Fibroblast of skin of left quadriceps (primary cell): Measurements from ENCODE around the gene GTF3C1.

Experiments
- DNase-seq, 2 experiments: peaks; one replicate each; pipeline ENCODE4 v3.0.0-alpha.2; 2013; ENCODE audit warnings: low read depth in 2 of 2

GTF3C1 gene

GRCh38 chr16:27568077-27568476, 18.4 kb upstream of the GTF3C1 start:
- no peak for DNase-seq

- DNase-seq = no peak
Measured at GRCh38 chr16:27566417-27566816, 16.7 kb upstream of the GTF3C1 start.

GRCh38 chr16:27564224-27564623, 14.5 kb upstream of the GTF3C1 start:
- DNase-seq = no peak

DNA sequence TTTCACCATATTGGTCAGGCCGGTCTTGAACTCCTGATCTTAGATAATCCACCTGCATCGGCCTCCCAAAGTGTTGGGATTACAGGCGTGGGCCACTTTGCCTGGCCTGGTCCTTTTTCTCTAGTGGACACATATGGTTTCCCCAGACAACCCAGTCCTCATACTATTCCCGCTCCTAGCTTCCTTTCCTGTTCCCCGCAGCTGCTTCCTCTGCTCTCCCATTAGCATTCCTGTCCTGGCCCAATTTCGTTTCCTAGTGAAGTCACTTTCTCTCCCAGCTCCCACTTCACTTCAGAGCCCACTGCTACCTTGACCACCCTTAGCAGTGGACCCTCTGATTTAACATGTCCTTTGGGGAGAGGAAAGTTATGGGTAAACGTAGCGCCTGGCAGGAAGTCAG, 11.5 kb upstream of the GTF3C1 start:
- no peak for DNase-seq

DNA sequence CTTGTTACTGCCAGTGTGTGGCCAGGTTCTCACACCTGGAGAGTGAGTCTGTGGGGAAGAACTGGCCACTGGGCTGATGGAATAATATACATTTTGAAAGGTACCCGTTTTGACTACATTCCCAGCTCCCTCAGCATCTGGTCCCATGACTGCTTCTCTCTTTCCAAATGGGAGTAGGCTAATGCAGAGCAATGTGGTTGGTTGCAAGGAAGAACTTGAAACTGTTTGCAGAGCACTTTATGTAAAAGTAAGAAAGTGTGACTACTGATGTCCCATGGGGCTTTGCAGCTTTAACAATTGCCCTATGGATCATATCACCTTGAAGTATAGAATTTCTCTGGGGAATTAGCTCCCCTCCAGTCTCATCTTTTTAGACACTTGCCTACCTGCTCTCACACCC, 9.2 kb upstream of the GTF3C1 start:
- no peak for DNase-seq

DNA sequence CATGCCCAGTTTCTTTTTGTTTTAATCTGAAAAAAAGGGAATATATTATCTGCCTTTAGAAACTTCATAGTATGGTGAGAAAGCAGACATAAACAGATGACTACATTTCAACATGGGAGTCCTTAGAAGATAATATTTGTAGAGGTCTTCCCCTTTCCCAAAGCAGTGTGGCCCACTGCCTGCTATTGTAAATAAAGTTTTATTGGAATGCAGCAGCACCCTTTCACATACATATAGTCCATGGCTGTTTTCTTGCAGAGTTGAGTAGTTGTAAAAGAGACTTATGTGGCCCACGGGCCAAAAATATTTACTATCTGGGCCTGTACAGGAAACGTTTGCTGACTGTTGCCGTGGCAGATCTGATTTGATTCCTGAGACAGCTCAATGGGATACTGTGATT, 8.7 kb upstream of the GTF3C1 start:
- DNase-seq = no peak

DNA sequence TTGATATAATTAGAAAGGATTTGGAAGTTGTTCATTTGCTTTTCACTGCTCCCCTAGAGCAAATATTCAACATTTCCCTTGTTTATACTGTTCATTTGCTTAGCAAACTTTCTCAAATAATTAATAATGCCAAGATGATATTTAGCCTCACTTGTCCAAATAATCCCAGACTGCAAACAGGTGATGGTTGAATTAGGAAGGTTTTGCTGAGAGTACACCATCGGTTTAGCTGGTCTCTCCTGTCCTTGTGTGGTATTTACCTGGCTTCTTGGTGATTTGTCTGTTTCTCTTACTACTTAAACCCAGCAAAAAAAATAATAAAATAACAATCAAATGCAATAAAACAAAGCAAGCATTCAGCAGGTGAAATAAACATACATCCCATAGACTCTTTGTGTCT, 6.8 kb upstream of the GTF3C1 start:
- DNase-seq = no peak

GRCh38 chr16:27551036-27551435, 1.3 kb upstream of the GTF3C1 start:
- DNase-seq = no peak

DNA sequence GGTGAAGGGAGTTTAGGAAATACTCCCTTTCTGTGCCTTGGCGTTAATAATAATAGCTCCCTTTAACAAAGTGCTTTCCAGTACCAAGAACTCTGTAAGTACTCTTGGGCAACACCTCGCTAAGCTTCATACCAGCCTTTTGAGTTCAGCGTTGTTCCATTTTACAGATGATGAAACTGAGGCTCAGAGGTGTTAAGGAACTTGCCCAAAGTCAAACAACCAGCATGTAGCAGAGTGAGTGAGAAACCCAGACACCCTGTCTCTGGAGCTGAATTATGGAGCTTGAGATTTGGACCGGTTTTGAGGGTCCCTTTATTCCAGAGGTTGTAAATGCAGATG, 838 bp upstream of the GTF3C1 start:
- DNase-seq = no peak

GRCh38 chr16:27549464-27549745, 308 bp downstream of the GTF3C1 start:
- DNase-seq = no peak

GRCh38 chr16:27547851-27548250, 1.9 kb downstream of the GTF3C1 start:
- no peak for DNase-seq

DNA sequence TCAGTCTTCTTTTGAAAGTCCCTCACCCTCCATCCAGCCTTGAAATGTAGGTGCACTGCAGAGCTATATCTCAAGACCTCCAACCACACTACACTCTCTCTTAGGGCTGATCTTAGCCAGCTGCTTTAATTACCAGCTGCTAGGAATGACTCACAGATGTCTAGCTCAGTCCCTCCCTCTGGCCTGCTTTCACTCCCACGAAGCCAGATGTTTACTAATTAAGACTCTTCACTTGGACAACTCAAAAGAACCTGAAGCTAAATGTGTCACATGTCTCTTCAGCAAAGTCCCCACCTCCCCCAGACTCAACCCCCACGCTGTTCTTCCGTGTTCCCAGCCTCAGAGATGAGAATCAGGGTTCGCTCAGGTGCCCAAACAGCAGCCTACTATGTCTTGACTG, 2.6 kb downstream of the GTF3C1 start:
- DNase-seq = peak; percentile 39 to 42

- DNase-seq = no peak
Measured at GRCh38 chr16:27544671-27545070, 5.0 kb downstream of the GTF3C1 start.

- no peak for DNase-seq
Measured at GRCh38 chr16:27543801-27544200, 5.9 kb downstream of the GTF3C1 start.

- no peak for DNase-seq
Measured at GRCh38 chr16:27539636-27540035, 10.1 kb downstream of the GTF3C1 start.

- DNase-seq = no peak
Measured at GRCh38 chr16:27539120-27539519, 10.6 kb downstream of the GTF3C1 start.

DNA sequence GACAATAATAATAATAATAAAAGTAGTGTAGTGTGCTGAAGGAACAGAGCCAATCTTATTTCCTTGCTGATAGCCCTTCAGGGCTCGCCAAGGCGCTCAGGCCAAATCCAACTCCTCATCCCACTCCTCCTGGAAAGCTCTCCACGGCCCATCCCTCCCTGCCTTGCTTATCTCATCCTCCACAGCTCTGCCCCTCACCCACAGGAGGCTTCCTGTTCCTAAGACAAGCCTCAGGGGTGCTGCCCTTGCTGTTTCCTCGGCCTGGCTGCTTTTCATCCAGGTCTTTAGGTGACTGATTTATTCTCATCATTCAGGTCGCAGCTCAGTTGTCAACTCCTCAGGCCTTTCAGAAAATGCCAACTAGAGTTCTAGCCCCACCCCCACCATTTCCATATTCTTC, 11.2 kb downstream of the GTF3C1 start:
- no peak for DNase-seq

GRCh38 chr16:27534256-27534655, 15.5 kb downstream of the GTF3C1 start:
- no peak for DNase-seq

DNA sequence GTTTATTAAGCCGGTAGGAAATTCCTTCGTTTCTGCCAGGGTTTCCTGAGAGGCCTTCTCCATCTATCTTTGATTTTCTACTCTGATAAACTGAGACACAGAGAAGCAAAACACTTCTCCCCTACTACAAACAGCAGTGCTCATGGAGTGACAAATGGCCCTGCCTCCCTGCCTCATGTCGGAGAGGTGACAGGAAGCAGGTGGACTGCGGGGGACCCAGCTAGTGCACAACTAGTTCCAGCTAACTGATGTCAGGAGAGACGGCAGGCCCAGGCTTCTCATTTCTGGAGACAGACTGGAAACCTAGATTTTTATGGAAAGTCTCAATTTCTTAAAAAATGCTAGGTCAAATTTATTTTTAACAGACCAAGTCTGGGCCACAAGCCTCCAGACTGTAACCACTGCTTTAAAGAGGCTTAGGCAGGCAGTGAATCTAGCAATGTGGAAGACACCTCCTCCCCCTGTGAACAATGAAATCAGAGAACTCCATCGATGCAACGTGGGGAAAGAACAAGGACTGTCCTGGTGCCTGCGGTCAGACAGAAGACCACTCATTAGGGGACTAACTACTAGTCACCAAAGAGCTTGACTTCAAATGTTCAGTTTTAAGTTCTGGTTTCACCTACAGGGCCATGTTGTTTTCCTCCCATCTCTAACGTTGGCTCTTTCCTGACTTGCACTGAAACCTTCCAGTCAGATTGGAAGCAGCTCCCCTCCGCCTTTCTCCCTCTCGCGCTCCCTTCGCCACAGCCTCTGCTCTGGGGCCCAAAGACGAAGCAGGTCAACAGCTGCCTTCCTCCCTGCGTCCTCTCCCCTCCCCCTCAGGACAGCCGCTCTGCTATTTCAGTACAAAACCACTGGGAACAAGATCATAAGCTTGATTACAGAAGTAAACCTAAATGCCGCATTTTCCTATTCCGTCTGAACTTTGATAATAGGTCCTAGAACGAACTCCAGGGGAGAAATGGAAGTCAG, 17.6 kb downstream of the GTF3C1 start:
- no peak for DNase-seq

DNA sequence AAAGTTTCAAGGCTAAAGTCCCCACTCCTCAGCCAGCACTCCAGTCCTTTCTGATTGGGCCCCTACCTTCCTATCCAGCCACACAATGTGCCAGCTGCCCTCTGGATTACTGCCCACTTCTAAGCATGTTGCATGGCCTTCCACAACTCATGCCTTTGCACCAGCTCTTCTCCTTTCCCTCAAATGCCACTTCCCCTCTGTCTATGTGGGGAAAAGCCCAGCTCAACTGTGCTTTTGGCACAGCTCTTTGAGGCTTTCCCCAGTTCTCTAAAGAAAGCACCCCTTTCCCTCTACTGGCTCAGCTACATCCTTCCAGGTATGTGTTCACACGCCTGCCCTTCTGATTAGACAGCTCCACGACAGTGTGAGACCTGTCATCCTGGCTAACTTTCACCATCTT, 18.5 kb downstream of the GTF3C1 start:
- DNase-seq = no peak

DNA sequence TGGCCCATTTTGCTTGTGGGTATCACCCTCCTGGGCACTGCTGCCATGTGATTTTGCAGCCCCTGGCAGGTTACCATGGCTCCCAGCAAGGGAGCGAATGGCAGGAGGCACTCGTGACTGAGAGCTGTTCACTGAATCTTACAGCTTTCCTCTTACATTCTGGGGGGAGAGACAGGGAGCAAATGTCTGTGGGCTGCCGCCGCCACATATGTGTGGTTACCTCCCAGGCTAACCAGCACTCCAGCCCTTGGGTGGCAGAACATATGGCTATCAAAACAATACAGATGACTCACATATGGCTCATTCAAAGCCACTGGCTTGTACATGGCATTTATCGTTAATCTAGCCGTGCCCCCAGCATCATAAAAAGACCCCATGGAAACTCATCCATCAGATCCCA, 19.8 kb downstream of the GTF3C1 start:
- peak; percentile 55 to 58 for DNase-seq

- no peak for DNase-seq
Measured at GRCh38 chr16:27528294-27528693, 21.4 kb downstream of the GTF3C1 start.

GRCh38 chr16:27526180-27526579, 23.5 kb downstream of the GTF3C1 start:
- DNase-seq = no peak

DNA sequence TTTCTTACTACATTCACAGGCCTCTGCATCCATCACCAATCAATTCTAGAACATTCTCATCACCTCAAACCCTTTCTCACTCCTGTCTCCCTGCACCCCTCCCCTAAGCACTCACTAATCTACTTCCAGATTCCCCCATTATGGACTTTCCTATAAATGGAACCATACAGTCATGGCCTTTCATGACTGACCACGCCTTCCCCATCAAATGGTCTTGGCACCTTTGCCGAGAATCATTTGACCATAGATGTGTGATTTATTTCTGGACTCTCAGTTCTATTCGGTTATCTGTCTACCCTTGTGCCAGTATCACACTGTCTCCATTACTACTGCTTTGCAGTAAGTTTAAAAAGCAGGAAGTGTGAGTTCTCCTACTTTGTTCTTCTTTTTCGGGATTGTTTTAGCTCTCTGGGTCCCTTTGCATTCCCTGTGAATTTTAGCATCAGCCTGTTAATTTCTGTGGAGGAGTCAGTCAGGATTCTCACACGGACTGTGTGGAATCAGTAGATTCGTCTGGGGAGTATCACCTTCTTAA, 27.5 kb downstream of the GTF3C1 start:
- DNase-seq = no peak
